C4-2B (cell line): ENCODE data around the gene FZD10.

Experiments used
- H3K27ac ChIP-seq: fragments of 450-650 bp; 2 replicates; pipeline ENCODE4 v1.5.1; 2017
- CTCF ChIP-seq: fragments of 450-650 bp; conservative IDR thresholded peaks from 2 replicates; pipeline ENCODE4 v1.5.1; 2017; ENCODE audit warnings: mild to moderate bottlenecking
- ZFX ChIP-seq: fragments of 450-650 bp; IDR thresholded peaks from 2 replicates; pipeline ENCODE4 v1.6.1; 2017

The FZD10 gene

GRCh38 chr12:130162267-130162666 is at the start of gene FZD10:
Gene FZD10, plus strand, starts transcription at chr12:130162464. Its CDS starts 479 bp downstream, at chr12:130162943.
- H3K27ac ChIP-seq: no peak within 1 kb of the TSS
- no peak for TF ChIP-seq ZFX
- no peak for TF ChIP-seq CTCF

- no peak overlapping the region for H3K27ac ChIP-seq
- no peak for TF ChIP-seq ZFX
- TF ChIP-seq CTCF: no peak
Observed at GRCh38 chr12:130114952-130115351, 47.3 kb upstream of the FZD10 start.

- H3K27ac ChIP-seq: no peak overlapping the region
- TF ChIP-seq CTCF: no peak
- no peak for TF ChIP-seq ZFX
Observed at GRCh38 chr12:130115646-130116045, 46.6 kb upstream of the FZD10 start.

- no peak for TF ChIP-seq ZFX
- no peak for TF ChIP-seq CTCF
- H3K27ac ChIP-seq: no peak overlapping the region
Observed at GRCh38 chr12:130116791-130117190, 45.5 kb upstream of the FZD10 start.

- H3K27ac ChIP-seq: no peak overlapping the region
- no peak for TF ChIP-seq CTCF
- no peak for TF ChIP-seq ZFX
Observed at GRCh38 chr12:130117233-130117632, 45.0 kb upstream of the FZD10 start.

- H3K27ac ChIP-seq: no peak overlapping the region
- TF ChIP-seq CTCF (no peak), ZFX (no peak)
Observed at GRCh38 chr12:130117701-130118100, 44.6 kb upstream of the FZD10 start.

GRCh38 chr12:130118181-130118580 is 44.1 kb upstream of the FZD10 start:
- no peak for TF ChIP-seq CTCF
- TF ChIP-seq ZFX: no peak
- no peak overlapping the region for H3K27ac ChIP-seq
